Activated CD4-positive, alpha-beta T cell treated with anti-CD3 and anti-CD28 coated beads, Interleukin-2, amount 50 U/mL, for 24 hours (primary cell): Measurements from ENCODE around the gene ST6GALNAC6.
"Not testable (repeated sequence)": the region's sequence is repeated elsewhere in the genome, so short reads cannot be mapped to it uniquely, and the experiment has no call there.

Experiments
- DNase-seq, 2 donors: peaks; one replicate each; pipeline ENCODE4 v3.0.0-alpha.2; 2020; ENCODE audit warnings: low read depth in 1 of 2, low spot score in 1 of 2

ST6GALNAC6 gene

GRCh38 chr9:127896395-127897192 lies 2.8 kb downstream of the ST6GALNAC6 start:
- DNase-seq = no peak

GRCh38 chr9:127895811-127896210 lies 3.6 kb downstream of the ST6GALNAC6 start:
- no peak for DNase-seq

- no peak for DNase-seq
Observed at GRCh38 chr9:127893392-127893791, 6.0 kb downstream of the ST6GALNAC6 start.

GRCh38 chr9:127892831-127893230 lies 6.6 kb downstream of the ST6GALNAC6 start:
- no peak for DNase-seq

- DNase-seq = no peak
Observed at GRCh38 chr9:127890053-127890452, 9.3 kb downstream of the ST6GALNAC6 start.

GRCh38 chr9:127887792-127888191 lies 11.6 kb downstream of the ST6GALNAC6 start:
- no peak for DNase-seq

- no peak for DNase-seq
Observed at GRCh38 chr9:127886401-127886972, 12.9 kb downstream of the ST6GALNAC6 start.

GRCh38 chr9:127885508-127886281 lies 13.7 kb downstream of the ST6GALNAC6 start:
- DNase-seq = no peak

GRCh38 chr9:127884976-127885490 lies 14.4 kb downstream of the ST6GALNAC6 start:
- DNase-seq = no peak

GRCh38 chr9:127884427-127884911 lies 14.9 kb downstream of the ST6GALNAC6 start:
- DNase-seq = no peak

- no peak for DNase-seq
Observed at GRCh38 chr9:127883959-127884358, 15.4 kb downstream of the ST6GALNAC6 start.

- DNase-seq = not testable (repeated sequence)
Observed at GRCh38 chr9:127881715-127882114, 17.7 kb downstream of the ST6GALNAC6 start.

- no peak for DNase-seq
Observed at GRCh38 chr9:127880143-127880542, 19.3 kb downstream of the ST6GALNAC6 start.

- DNase-seq = no peak
Observed at GRCh38 chr9:127878652-127879390, 20.6 kb downstream of the ST6GALNAC6 start.

GRCh38 chr9:127878001-127878651 lies 21.3 kb downstream of the ST6GALNAC6 start:
- DNase-seq = no peak

GRCh38 chr9:127877566-127877998 lies 21.8 kb downstream of the ST6GALNAC6 start, which contains the start of gene AK1:
TSS of gene AK1 (minus strand) at chr9:127877675. CDS start at chr9:127874617, 3,058 bp downstream.
- DNase-seq = no peak

GRCh38 chr9:127876764-127877562 lies 22.4 kb downstream of the ST6GALNAC6 start:
- DNase-seq = no peak

- DNase-seq = no peak
Observed at GRCh38 chr9:127876026-127876763, 23.2 kb downstream of the ST6GALNAC6 start.
